ENCODE measurements around the gene ORC3.
"Not testable (repeated sequence)": the region's sequence is repeated elsewhere in the genome, so short reads cannot be mapped to it uniquely, and the experiment has no call there.

ORC3 gene

GRCh38 chr6:87608802-87609201 lies 18.9 kb downstream of the ORC3 start:
- Histone ChIP-seq H3K27me3 (ENCODE audit: insufficient read depth, poor library complexity, severe bottlenecking) (no peaks in the 10 kb centered on the region), H3K36me3 (ENCODE audit: low read depth) (peaks cover 83% of the 10 kb centered on the region), H3K27ac (ENCODE audit: poor library complexity, severe bottlenecking) (no peak overlapping the region), H3K4me1 (ENCODE audit: insufficient read depth, poor library complexity, severe bottlenecking) (no peaks in the 10 kb centered on the region), H3K4me3 (ENCODE audit: severe bottlenecking) (no peak overlapping the region), H3K9me3 (ENCODE audit: severe bottlenecking) (no peaks in the 10 kb centered on the region)
- ATAC-seq (ENCODE audit: low read depth), result no peak
- DNase-seq (ENCODE audit: low spot score), result no peak
- TF ChIP-seq CTCF (IDR thresholded peaks at IDR 0.05; ENCODE audit: poor library complexity, severe bottlenecking), result no peak

- H3K27me3 ChIP-seq (ENCODE audit: insufficient read depth, poor library complexity, severe bottlenecking); H3K4me1 ChIP-seq (ENCODE audit: insufficient read depth, poor library complexity, severe bottlenecking); ATAC-seq (ENCODE audit: low read depth); DNase-seq (ENCODE audit: low spot score); H3K27ac ChIP-seq (ENCODE audit: poor library complexity, severe bottlenecking); H3K4me3 ChIP-seq (ENCODE audit: severe bottlenecking); H3K9me3 ChIP-seq (ENCODE audit: severe bottlenecking): not testable (repeated sequence)
- peaks cover 60% of the 10 kb centered on the region for H3K36me3 ChIP-seq (ENCODE audit: low read depth)
These were observed 23.1 kb downstream of the ORC3 start for GRCh38 chr6:87613018-87613417.

GRCh38 chr6:87617405-87617804 lies 27.5 kb downstream of the ORC3 start:
- no peak overlapping the region for H3K27ac ChIP-seq (ENCODE audit: poor library complexity, severe bottlenecking)
- H3K36me3 ChIP-seq (ENCODE audit: low read depth), result peaks cover 41% of the 10 kb centered on the region
- TF ChIP-seq CTCF (IDR thresholded peaks at IDR 0.05; ENCODE audit: poor library complexity, severe bottlenecking), result no peak
- H3K9me3 ChIP-seq (ENCODE audit: severe bottlenecking), result no peaks in the 10 kb centered on the region
- no peaks in the 10 kb centered on the region for H3K27me3 ChIP-seq (ENCODE audit: insufficient read depth, poor library complexity, severe bottlenecking)
- H3K4me3 ChIP-seq (ENCODE audit: severe bottlenecking), result no peak overlapping the region
- no peak for ATAC-seq (ENCODE audit: low read depth)
- DNase-seq (ENCODE audit: low spot score), result no peak
- H3K4me1 ChIP-seq (ENCODE audit: insufficient read depth, poor library complexity, severe bottlenecking), result no peaks in the 10 kb centered on the region

- no peaks in the 10 kb centered on the region for H3K4me1 ChIP-seq (ENCODE audit: insufficient read depth, poor library complexity, severe bottlenecking)
- no peaks in the 10 kb centered on the region for H3K9me3 ChIP-seq (ENCODE audit: severe bottlenecking)
- no peak overlapping the region for H3K27ac ChIP-seq (ENCODE audit: poor library complexity, severe bottlenecking)
- H3K27me3 ChIP-seq (ENCODE audit: insufficient read depth, poor library complexity, severe bottlenecking), result no peaks in the 10 kb centered on the region
- peaks cover 38% of the 10 kb centered on the region for H3K36me3 ChIP-seq (ENCODE audit: low read depth)
- no peak for TF ChIP-seq CTCF (IDR thresholded peaks at IDR 0.05; ENCODE audit: poor library complexity, severe bottlenecking)
- no peak for DNase-seq (ENCODE audit: low spot score)
- no peak for ATAC-seq (ENCODE audit: low read depth)
- no peak overlapping the region for H3K4me3 ChIP-seq (ENCODE audit: severe bottlenecking)
These were observed 28.6 kb downstream of the ORC3 start for GRCh38 chr6:87618531-87618930.

DNA sequence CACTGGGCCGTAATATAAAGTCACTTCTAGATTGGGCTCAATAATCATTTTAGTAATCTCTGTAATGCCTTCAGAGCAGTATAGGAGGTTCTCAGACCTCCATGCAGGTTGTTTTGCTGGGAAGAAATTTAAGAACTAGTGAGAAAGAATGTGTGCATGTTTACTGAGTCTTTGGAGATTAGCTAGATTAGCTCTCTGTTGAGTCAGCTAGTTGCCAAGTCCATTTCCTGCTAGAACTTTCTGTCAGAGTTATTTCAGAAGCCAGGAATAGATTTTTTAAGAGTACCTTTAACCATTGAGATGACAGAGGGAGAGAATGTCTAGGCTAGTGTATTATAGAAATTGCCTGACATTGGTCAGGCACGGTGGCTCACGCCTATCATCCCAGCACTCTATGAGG lies 33.3 kb downstream of the ORC3 start:
- no peak for ATAC-seq (ENCODE audit: low read depth)
- no peak for TF ChIP-seq CTCF (IDR thresholded peaks at IDR 0.05; ENCODE audit: poor library complexity, severe bottlenecking)

More for the DNA sequence above, 33.3 kb downstream of the ORC3 start:
- no peaks in the 10 kb centered on the region for H3K9me3 ChIP-seq (ENCODE audit: severe bottlenecking)
- no peaks in the 10 kb centered on the region for H3K27me3 ChIP-seq (ENCODE audit: insufficient read depth, poor library complexity, severe bottlenecking)
- peaks cover 42% of the 10 kb centered on the region for H3K36me3 ChIP-seq (ENCODE audit: low read depth)
- DNase-seq (ENCODE audit: low spot score), result no peak
- no peak overlapping the region for H3K4me3 ChIP-seq (ENCODE audit: severe bottlenecking)
- H3K27ac ChIP-seq (ENCODE audit: poor library complexity, severe bottlenecking), result no peak overlapping the region
- no peaks in the 10 kb centered on the region for H3K4me1 ChIP-seq (ENCODE audit: insufficient read depth, poor library complexity, severe bottlenecking)
